ENCODE measurements around the gene COX5A.

DNA sequence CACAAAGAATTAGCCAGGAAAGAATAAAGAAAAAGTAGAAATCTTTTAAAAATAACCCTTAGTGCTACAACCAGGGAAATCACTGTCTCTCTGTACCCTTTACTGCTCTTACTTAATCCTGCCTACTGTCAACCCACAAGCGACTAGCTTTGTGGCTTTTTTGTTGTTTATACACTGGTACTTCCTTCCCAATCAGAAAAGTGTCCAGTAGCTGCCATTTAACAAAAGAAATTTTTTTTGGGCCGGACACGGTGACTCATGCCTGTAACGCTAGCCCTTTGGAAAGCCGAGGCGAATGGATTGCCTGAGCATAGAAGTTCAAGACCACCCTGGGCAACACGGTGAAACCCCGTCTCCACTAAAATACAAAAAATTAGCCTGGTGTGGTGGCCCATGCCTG lies 17.4 kb downstream of the COX5A start:
- TF ChIP-seq, protein P1, sequence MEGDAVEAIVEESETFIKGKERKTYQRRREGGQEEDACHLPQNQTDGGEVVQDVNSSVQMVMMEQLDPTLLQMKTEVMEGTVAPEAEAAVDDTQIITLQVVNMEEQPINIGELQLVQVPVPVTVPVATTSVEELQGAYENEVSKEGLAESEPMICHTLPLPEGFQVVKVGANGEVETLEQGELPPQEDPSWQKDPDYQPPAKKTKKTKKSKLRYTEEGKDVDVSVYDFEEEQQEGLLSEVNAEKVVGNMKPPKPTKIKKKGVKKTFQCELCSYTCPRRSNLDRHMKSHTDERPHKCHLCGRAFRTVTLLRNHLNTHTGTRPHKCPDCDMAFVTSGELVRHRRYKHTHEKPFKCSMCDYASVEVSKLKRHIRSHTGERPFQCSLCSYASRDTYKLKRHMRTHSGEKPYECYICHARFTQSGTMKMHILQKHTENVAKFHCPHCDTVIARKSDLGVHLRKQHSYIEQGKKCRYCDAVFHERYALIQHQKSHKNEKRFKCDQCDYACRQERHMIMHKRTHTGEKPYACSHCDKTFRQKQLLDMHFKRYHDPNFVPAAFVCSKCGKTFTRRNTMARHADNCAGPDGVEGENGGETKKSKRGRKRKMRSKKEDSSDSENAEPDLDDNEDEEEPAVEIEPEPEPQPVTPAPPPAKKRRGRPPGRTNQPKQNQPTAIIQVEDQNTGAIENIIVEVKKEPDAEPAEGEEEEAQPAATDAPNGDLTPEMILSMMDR (IDR thresholded peaks at IDR 0.05): no peak
- TF ChIP-seq POLR2A (IDR thresholded peaks at IDR 0.05): no peak

All from right lobe of liver (tissue), 4 donors.